Immature natural killer cell (primary cell): ENCODE measurements around the gene KIRREL3. TPM values are rescaled to one million over a fixed set of nuclear protein-coding genes. Genes with fewer than 3 reads are reported as not detected.

Experiments used
- DNase-seq, 3 donors: peaks; one replicate each; pipeline ENCODE4 v3.0.0; 2022; ENCODE audit warnings: mixed read lengths in 1 of 3
- H3K27ac Mint-ChIP-seq, 6 donors: one replicate each; pipeline ENCODE4 v1.8.0; 2020; ENCODE audit warnings: mixed read lengths in 6 of 6, mild to moderate bottlenecking in 5 of 6, inconsistent platforms in 4 of 6, moderate library complexity in 3 of 6
- H3K27me3 Mint-ChIP-seq, 3 donors: one replicate each; pipeline ENCODE4 v1.8.0; 2020 to 2021; ENCODE audit warnings: low read depth in 3 of 3, mild to moderate bottlenecking in 3 of 3, mixed read lengths in 3 of 3, moderate library complexity in 3 of 3, inconsistent platforms in 1 of 3
- H3K36me3 Mint-ChIP-seq, 3 donors: one replicate each; pipeline ENCODE4 v1.8.0; 2020; ENCODE audit warnings: mixed read lengths in 3 of 3, inconsistent platforms in 2 of 3, mild to moderate bottlenecking in 2 of 3
- H3K4me1 Mint-ChIP-seq, 2 donors: one replicate each; pipeline ENCODE4 v1.8.0; 2020; ENCODE audit warnings: inconsistent platforms in 2 of 2, mild to moderate bottlenecking in 2 of 2, mixed read lengths in 2 of 2, moderate library complexity in 1 of 2
- H3K4me3 Mint-ChIP-seq, 5 donors: one replicate each; pipeline ENCODE4 v1.8.0; 2020; ENCODE audit warnings: mild to moderate bottlenecking in 5 of 5, mixed read lengths in 5 of 5, inconsistent platforms in 3 of 5, moderate library complexity in 3 of 5
- H3K9me3 Mint-ChIP-seq, 6 donors: one replicate each; pipeline ENCODE4 v1.8.0; 2020; ENCODE audit warnings: mild to moderate bottlenecking in 6 of 6, mixed read lengths in 6 of 6, inconsistent platforms in 4 of 6, moderate library complexity in 3 of 6
- polyA plus RNA-seq, 3 donors: library from polyadenylated mRNA; unstranded; fragments of 300-500 nt; fragmentation: Illumina TruSeq; gene quantifications; one replicate each; pipeline ENCODE4 v1.2.3, GENCODE V29; 2021

Gene KIRREL3
- polyA plus RNA-seq, 3 donors from 2014 or later, result 0.66 TPM; not detected in 2

DNA sequence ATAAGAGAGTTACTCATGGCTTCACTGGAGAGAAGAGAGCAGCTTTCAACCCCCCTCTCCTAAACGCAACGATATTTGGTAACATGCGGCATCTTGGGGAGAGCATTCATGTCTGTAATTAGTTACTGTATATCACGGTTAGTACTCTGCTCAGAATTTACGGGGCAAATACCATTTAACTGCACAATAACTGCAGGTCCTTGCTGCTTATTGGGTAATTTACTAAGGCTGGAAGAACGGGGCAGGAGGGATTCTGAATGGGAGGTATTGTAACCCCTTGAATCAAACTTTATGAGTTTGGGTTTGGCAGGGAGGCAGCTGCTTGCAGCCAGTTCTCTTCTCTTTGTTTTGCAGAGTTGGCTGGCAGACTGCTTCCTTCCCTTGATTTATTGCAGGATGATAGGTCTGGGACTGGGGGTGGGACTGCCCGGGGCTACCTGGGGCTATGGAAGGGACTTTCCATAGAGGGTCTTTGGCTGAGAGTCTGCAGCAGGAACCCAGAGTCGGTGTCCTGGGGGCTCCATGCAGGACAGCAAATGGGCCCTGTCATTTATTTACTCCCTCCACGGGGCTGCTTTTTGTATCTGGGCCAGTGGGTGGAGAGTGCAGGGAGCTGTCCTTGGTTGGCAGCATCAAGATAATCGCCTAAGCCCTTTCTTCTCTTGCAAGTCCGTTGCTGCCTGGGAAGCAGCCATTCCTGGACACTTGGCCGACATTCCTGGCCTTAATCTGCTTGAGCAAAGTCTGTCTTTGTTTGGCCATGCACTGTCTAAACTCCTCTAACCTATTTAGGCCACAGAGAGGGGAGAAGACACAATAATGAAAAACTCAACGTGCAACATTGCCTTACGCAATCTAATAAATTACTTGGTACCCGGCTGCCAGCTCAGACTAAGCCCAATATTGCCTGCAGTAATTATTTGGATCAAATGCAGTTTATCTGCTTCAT, 456.2 kb downstream of the KIRREL3 start:
- Mint-ChIP-seq H3K27me3 (peaks cover 1 to 13% (median 3%) of the 10 kb centered on the region in 3 donors), H3K4me1 (no peaks in the 10 kb centered on the region), H3K9me3 (no peaks in the 10 kb centered on the region), H3K27ac (no peak overlapping the region), H3K4me3 (no peak overlapping the region), H3K36me3 (no peaks in the 10 kb centered on the region)
- no peak for DNase-seq

DNA sequence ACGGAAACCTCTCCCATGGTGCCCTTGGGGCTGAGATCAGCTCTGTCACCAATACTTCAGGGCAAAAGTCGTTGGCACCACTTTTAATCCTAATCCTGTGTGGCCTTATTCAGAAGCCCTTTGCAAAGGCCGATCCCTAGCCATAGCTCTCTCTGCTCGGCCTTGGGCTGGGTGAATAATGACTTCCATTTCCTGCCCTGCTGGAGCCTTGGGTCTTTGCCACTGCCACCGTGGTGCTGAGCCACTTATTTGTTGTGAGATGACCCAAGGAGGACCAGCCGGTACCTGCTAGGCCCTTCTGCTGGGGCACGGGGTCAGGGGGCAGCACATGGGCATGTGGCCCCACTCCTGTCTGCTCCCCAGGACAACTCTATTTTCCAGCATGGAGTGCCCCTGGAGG, 456.9 kb downstream of the KIRREL3 start:
- no peak for DNase-seq
- Mint-ChIP-seq H3K9me3 (no peaks in the 10 kb centered on the region), H3K4me1 (no peaks in the 10 kb centered on the region), H3K27ac (no peak overlapping the region), H3K27me3 (peaks cover 1 to 13% (median 2%) of the 10 kb centered on the region in 3 donors), H3K36me3 (no peaks in the 10 kb centered on the region), H3K4me3 (no peak overlapping the region)

DNA sequence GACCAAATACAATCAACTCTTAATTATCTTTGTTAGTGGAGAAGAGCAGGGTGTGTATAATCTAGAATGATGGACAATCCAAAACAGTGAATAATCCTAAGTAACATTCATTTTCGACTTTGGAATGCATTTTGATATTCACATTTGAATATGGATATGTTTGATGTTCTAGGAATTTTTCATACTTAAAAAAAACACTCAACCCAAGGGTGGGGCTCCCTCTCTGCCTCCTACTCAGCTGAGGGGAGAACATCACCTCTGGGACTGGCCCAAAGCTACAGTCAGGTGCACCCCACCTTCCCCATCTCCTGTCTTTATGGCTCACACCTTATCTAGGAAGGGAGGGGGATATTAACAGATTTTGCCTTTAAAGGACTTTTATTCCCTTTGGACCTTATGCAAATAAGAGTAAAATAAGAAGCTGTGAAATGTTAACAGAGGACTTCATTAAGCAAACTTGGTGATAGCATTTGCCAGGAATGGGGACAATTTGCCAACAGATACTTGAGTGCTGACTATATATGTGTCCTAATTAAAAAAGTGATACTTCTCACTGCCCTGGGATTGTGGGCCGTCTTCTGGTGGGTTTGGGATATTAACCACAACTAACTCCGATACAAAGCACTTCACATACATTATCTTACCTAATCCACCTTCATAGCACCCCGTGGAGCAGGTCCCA, 458.1 kb downstream of the KIRREL3 start:
- Mint-ChIP-seq H3K4me1 (no peaks in the 10 kb centered on the region), H3K27ac (no peak overlapping the region), H3K4me3 (no peak overlapping the region), H3K9me3 (no peaks in the 10 kb centered on the region), H3K27me3 (peaks cover 1 to 15% (median 6%) of the 10 kb centered on the region in 3 donors), H3K36me3 (no peaks in the 10 kb centered on the region)
- DNase-seq, result no peak

DNA sequence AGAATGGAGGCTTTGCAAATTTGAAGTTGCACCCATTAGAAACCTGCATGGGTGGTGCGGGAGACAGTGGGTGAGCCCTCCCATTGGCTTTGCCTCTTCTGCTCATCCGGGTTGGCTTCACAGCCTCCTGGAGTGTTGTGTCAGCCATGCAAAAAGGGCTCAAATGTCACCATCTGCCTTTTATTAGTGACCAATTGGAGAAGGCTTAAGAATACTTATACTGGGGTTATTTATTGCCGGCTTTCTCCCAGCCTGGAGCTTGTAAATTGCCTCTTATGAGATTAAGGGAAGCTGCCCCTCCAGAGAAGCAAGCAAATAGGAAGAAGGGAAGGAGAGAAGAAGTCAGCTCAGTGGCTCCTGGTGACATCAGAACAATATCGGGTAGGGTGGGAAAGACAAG, 462.5 kb downstream of the KIRREL3 start:
- H3K27ac Mint-ChIP-seq, result no peak overlapping the region
- DNase-seq, result no peak
- no peaks in the 10 kb centered on the region for H3K9me3 Mint-ChIP-seq
- H3K4me3 Mint-ChIP-seq, result no peak overlapping the region
- no peaks in the 10 kb centered on the region for H3K36me3 Mint-ChIP-seq
- peaks cover 1 to 10% (median 8%) of the 10 kb centered on the region in 3 donors for H3K27me3 Mint-ChIP-seq
- no peaks in the 10 kb centered on the region for H3K4me1 Mint-ChIP-seq

DNA sequence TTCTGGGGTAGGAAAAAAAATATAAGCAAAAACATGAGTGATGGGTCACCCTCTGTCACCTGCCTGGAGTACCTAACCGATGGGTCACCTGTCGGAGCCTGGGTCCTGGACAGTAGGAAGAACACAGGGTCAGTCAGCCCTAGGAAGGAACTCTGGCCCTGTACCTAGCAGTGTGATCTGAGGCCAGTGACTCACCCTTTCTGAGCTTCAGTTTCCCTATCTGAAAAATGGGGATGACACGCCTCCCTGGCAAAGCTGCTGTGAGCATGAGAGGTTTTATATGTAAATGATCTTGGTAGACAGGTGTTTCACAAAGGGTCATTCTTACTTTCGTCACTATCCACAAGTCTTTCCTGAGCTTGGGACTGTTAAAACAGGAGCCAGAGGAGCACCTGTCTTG, 463.1 kb downstream of the KIRREL3 start:
- no peak for DNase-seq
- Mint-ChIP-seq H3K36me3 (no peaks in the 10 kb centered on the region), H3K4me3 (no peak overlapping the region), H3K27ac (no peak overlapping the region), H3K4me1 (no peaks in the 10 kb centered on the region), H3K9me3 (no peaks in the 10 kb centered on the region), H3K27me3 (peaks cover 0 to 8% (median 6%) of the 10 kb centered on the region in 3 donors)

DNA sequence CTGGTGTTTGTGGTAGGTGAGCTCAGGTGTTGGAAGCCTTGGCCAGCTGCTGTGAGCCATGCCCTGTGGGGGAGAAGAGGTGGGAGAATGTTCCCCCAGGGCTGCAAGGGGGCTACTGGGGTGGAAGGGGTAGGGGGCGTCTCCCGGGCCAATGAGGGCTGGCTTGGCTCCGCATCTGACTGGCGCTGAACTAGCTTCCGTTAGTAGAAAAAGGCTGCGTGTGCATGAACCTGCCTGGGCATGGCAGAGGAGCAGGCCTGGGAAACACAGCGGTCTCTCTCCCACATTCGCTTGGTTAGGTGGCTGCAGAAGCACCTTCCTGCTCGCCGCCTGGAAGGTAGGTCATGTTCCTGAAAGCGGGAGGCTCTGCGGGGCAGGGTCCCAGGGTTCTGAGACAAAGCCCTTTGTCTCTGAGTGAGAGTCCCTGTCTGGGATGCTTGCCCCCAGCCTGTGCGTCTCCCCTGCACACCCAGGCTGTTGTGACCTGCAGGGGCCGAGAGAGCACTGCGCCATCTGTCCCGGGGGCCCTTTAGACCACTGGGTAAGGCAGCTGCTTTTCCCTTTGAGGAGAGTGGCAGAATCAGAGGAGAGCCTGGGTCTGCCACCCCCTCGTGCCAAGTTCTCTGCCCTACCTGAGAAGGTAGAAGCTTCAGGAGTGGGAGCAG, 466.3 kb downstream of the KIRREL3 start:
- H3K4me3 Mint-ChIP-seq, result no peak overlapping the region
- no peaks in the 10 kb centered on the region for H3K9me3 Mint-ChIP-seq
- peaks cover 0 to 7% (median 6%) of the 10 kb centered on the region in 3 donors for H3K27me3 Mint-ChIP-seq
- no peaks in the 10 kb centered on the region for H3K4me1 Mint-ChIP-seq
- no peaks in the 10 kb centered on the region for H3K36me3 Mint-ChIP-seq
- no peak for DNase-seq
- no peak overlapping the region for H3K27ac Mint-ChIP-seq

DNA sequence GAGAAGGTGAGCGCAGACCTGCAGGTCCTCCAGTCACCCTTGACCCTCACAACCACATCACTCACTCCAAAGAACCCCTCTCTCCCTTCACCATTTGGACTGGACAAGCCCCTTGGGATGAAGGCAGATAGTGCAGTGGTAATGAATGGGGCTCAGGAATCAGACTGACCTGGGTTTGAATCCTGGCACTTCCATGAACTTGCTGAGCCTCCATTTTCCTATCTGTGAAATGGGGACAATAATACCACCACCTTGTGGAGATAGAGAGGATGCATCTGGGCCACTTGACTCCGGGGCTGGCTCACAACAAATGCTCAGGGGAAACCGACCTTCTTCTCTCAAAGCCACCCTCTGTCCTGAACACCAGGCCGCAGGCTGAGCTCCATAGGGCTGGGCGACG, 467.0 kb downstream of the KIRREL3 start:
- Mint-ChIP-seq H3K27ac (no peak overlapping the region), H3K36me3 (no peaks in the 10 kb centered on the region), H3K9me3 (no peaks in the 10 kb centered on the region), H3K4me1 (no peaks in the 10 kb centered on the region), H3K4me3 (no peak overlapping the region), H3K27me3 (peaks cover 0 to 7% (median 6%) of the 10 kb centered on the region in 3 donors)
- no peak for DNase-seq

DNA sequence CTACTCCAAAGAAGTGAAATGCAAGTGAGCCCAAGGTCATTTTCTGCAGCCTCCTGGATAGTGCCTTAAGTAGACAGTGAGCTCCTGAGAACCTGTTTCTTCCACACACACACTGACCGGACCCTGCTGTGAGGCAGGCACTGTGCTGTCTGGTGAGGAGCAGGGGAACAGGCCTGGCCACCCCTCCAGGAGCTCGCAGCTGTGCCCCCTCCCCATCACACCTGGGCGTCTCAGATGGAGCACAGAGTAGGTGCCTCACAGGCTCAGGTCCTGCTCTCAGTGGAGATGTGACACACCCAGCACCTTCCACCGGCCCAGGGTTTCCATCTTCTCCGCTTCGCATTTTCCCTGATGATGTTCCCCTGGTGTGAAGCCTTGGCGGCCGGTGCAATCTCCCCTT, 470.2 kb downstream of the KIRREL3 start:
- H3K4me3 Mint-ChIP-seq, result no peak overlapping the region
- H3K27ac Mint-ChIP-seq, result no peak overlapping the region
- no peaks in the 10 kb centered on the region for H3K9me3 Mint-ChIP-seq
- no peaks in the 10 kb centered on the region for H3K4me1 Mint-ChIP-seq
- peaks cover 0 to 2% (median 2%) of the 10 kb centered on the region in 3 donors for H3K27me3 Mint-ChIP-seq
- DNase-seq, result no peak
- no peaks in the 10 kb centered on the region for H3K36me3 Mint-ChIP-seq

DNA sequence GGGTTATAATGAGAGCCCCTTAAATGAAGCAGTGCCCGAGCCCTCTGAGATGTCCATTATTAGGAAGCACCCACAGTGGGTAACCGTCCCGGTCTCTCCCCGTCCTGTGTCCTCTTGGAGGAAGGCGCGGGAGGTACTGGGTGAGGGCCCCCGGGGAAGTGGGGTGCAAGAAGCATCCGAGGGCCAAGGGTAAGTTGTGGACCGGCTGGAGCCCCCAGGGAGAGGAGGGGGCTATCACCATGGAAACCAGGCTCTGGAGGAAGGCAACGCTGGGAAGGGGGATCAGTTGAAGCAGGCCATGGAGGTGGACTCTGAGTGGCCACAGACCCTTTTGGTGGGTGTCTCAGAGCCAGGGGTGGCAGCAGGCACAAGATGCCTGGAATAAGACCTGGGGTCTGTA, 471.5 kb downstream of the KIRREL3 start:
- no peak overlapping the region for H3K4me3 Mint-ChIP-seq
- no peaks in the 10 kb centered on the region for H3K36me3 Mint-ChIP-seq
- no peak overlapping the region for H3K27ac Mint-ChIP-seq
- H3K4me1 Mint-ChIP-seq, result no peaks in the 10 kb centered on the region
- DNase-seq, result no peak
- H3K27me3 Mint-ChIP-seq, result peaks cover 0 to 2% (median 2%) of the 10 kb centered on the region in 3 donors
- H3K9me3 Mint-ChIP-seq, result no peaks in the 10 kb centered on the region

DNA sequence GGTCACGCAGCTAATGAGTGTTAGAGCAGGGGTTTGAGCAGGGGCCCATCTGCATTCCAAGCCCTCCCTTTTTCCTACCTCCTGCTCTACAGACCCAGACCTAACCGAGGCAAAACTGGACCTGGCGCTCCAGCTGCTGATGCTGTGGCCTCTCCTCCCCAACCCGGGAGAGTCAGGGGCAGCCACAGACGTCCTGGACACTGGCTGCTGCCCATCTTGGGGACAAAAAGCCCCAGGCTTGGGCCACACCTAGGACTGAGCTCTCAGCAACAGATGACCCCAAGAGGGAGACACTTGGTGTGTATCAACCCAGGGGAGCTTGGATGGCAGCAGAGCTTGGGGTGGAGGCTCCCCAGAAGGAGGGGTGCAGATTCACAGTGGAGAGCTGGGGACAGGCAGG, 472.5 kb downstream of the KIRREL3 start:
- DNase-seq, result no peak
- Mint-ChIP-seq H3K9me3 (peaks cover 0 to 1% (median 0%) of the 10 kb centered on the region in 6 donors), H3K4me1 (no peaks in the 10 kb centered on the region), H3K27ac (no peak overlapping the region), H3K27me3 (peaks cover 0 to 2% (median 2%) of the 10 kb centered on the region in 3 donors), H3K36me3 (no peaks in the 10 kb centered on the region), H3K4me3 (no peak overlapping the region)

DNA sequence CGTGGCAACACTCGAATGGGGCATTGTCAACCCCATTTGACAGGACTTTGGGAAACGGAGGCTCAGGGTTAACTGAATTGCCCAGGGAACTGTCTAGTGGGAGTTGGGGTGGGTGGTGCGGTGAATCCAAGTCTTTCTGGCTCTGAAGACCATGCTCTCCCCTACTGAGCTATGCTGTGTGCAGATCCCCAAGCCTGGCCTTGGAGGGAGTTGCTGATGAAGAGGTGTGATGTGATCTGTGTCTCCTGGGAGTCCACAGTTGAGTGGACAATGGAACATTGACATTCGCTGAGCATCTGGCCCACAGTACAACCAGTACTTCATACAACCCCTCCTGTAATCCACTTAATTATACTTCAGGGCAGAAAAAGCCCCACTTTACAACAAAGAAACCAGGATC, 472.9 kb downstream of the KIRREL3 start:
- Mint-ChIP-seq H3K36me3 (no peaks in the 10 kb centered on the region), H3K27me3 (peaks cover 0 to 2% (median 2%) of the 10 kb centered on the region in 3 donors), H3K4me3 (no peak overlapping the region), H3K4me1 (no peaks in the 10 kb centered on the region), H3K27ac (no peak overlapping the region), H3K9me3 (peaks cover 0 to 1% (median 0%) of the 10 kb centered on the region in 6 donors)
- no peak for DNase-seq

DNA sequence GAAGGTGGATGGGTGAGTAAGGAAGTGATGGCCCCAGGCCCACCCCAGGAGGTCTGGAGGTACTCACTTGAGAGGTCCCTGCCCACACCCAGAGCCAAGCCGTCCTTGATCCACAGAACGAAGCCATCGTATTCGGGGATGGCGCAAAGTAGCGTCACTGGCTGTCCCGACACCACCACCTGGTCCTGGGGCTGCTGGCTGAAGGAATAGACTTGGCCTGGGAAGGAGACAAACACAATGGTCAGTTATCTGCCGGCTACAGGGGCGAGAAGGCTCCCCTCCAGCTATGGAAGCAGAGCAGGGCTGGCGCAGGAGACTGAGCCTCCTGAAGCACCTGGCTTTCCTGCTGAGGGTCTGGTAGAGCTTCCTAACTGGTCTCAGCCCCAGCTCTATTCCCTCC, 474.1 kb downstream of the KIRREL3 start:
- DNase-seq, result no peak
- Mint-ChIP-seq H3K9me3 (peaks cover 0 to 1% (median 0%) of the 10 kb centered on the region in 6 donors), H3K4me1 (no peaks in the 10 kb centered on the region), H3K27me3 (peaks cover 0 to 2% (median under 1%) of the 10 kb centered on the region in 3 donors), H3K27ac (no peak overlapping the region), H3K4me3 (no peak overlapping the region), H3K36me3 (no peaks in the 10 kb centered on the region)

DNA sequence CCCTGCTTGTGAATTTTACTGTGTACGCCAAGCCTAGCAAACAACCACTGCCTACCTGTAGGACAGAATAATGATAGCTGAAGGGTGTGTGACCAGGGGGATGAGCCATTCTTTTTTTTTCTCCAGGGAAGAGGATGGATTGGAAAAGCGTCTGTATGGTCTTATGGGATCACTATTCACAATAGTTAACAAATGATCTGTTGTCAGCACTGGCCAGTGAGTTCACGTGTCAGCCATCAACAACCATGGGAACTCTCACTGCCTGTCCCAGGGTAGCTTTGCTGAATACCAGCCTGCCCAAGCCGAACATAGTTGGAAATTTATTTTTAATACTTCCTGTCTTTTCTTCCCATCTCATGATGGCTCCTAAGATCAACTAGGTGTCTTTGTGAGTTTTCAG, 474.9 kb downstream of the KIRREL3 start:
- Mint-ChIP-seq H3K4me3 (no peak overlapping the region), H3K27ac (no peak overlapping the region), H3K27me3 (peaks cover 0 to 2% (median 0%) of the 10 kb centered on the region in 3 donors), H3K4me1 (no peaks in the 10 kb centered on the region), H3K9me3 (peaks cover 0 to 1% (median 0%) of the 10 kb centered on the region in 6 donors), H3K36me3 (no peaks in the 10 kb centered on the region)
- no peak for DNase-seq

DNA sequence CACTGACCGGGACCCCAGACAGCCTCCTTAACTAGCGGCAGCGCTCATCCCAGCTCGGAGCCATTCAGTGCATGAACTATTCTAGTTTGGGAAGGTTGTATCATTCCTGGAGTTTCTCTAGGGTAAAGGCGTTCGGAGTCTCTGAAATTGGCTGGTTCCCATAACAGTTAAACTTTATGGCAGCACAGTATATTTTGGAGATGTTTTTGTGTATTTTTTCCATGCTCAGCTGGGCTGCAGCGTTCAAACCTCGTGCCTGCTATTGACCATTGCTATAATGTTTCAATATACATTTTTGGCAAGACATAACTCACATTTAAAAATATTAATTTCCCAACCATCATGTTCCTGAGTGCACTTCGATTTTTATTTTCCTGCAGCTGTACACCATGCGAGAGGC, 475.4 kb downstream of the KIRREL3 start:
- no peaks in the 10 kb centered on the region for H3K4me1 Mint-ChIP-seq
- no peak overlapping the region for H3K27ac Mint-ChIP-seq
- H3K4me3 Mint-ChIP-seq, result no peak overlapping the region
- peaks cover 0 to 1% (median 0%) of the 10 kb centered on the region in 6 donors for H3K9me3 Mint-ChIP-seq
- peaks cover 0 to 2% (median 1%) of the 10 kb centered on the region in 3 donors for H3K27me3 Mint-ChIP-seq
- H3K36me3 Mint-ChIP-seq, result no peaks in the 10 kb centered on the region
- DNase-seq, result no peak
